Fibroblast of mammary gland (primary cell): ENCODE results near the gene DUSP1.

Source experiments
- DNase-seq: peaks from one replicate; pipeline ENCODE4 v3.0.0-alpha.2; 2010; ENCODE audit warnings: low read depth
- H3K4me3 ChIP-seq: 2 replicates; pipeline ENCODE4 v1.5.1; 2011; ENCODE audit warnings: low read depth, mild to moderate bottlenecking, low read length, moderate library complexity; ENCODE audit not compliant: control insufficient read depth
- CTCF ChIP-seq: conservative IDR thresholded peaks from 2 replicates; pipeline ENCODE4 v1.5.1; 2011; ENCODE audit warnings: low read depth, low read length, inconsistent platforms; ENCODE audit not compliant: control insufficient read depth, insufficient read depth

DUSP1 gene

GRCh38 chr5:172797771-172798191 lies 26.8 kb upstream of the DUSP1 start:
- TF ChIP-seq CTCF: no peak
- H3K4me3 ChIP-seq: no peak overlapping the region
- no peak for DNase-seq

- no peak overlapping the region for H3K4me3 ChIP-seq
- no peak for DNase-seq
- TF ChIP-seq CTCF: no peak
Measured at GRCh38 chr5:172796306-172796705, 25.3 kb upstream of the DUSP1 start.

GRCh38 chr5:172795318-172795977 lies 24.5 kb upstream of the DUSP1 start:
- no peak overlapping the region for H3K4me3 ChIP-seq
- no peak for TF ChIP-seq CTCF
- peak; percentile 100 for DNase-seq

GRCh38 chr5:172793577-172794488 lies 22.8 kb upstream of the DUSP1 start:
- no peak overlapping the region for H3K4me3 ChIP-seq
- TF ChIP-seq CTCF: no peak
- peak; percentile 91 for DNase-seq

DNA sequence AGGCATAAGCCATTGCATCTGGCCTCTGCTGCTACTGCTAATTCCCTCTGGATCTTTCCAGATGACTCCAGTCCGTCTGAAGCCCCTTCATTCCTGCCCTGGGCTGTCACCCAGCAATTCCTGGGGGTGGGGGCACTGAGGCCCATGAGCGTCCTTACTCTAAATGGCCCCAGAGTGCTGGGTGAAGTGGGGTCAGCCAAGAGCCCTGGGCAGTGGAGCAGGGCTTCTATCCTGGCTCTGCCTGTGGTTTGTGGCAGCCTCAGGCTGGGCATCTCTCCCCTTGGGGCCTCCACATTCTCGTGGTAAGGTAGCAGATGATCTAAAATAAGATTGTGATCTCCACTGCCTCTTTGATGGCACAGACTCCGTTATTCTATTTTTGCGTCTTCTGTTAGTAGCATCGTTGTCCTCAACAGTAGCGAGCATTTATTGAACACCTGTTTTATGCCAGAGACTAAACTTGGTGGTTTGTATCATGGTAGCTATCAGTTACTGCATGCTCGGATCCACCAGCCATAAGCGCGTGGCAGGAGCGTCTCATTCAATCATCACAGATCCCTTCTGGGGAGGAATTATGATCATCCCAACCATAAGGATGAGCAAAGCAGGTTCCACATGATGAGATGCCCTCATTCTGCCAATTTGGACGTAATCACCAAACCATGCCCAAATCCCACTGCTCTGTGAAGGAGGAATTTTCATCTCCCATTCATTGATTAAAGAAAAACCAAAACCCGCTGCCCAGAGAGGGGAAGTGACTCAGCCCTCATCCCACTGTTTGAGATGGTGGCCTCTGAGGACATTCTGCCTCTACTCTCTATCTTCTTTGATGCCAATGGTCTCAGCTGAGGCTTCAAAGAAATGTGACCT lies 21.9 kb upstream of the DUSP1 start:
- no peak overlapping the region for H3K4me3 ChIP-seq
- TF ChIP-seq CTCF: no peak
- DNase-seq: no peak

GRCh38 chr5:172791726-172792445 lies 20.9 kb upstream of the DUSP1 start:
- TF ChIP-seq CTCF: no peak
- H3K4me3 ChIP-seq: no peak overlapping the region
- no peak for DNase-seq
